AG09319 (cell line): ENCODE data around the gene MNT.

Experiments used
- DNase-seq: peaks from one replicate; pipeline ENCODE4 v3.0.0-alpha.2; 2010; ENCODE audit warnings: low read depth; ENCODE audit errors: extremely low read depth
- CTCF ChIP-seq: IDR thresholded peaks from 2 replicates; pipeline ENCODE4 v1.5.1; 2011; ENCODE audit warnings: low read depth, mild to moderate bottlenecking, inconsistent platforms, low read length, moderate library complexity

The MNT gene

GRCh38 chr17:2405247-2405926 lies 4.5 kb upstream of the MNT start:
- TF ChIP-seq CTCF, result no peak
- no peak for DNase-seq

GRCh38 chr17:2403044-2403443 lies 2.2 kb upstream of the MNT start:
- TF ChIP-seq CTCF, result no peak
- DNase-seq, result no peak

- no peak for TF ChIP-seq CTCF
- DNase-seq, result no peak
Measured at GRCh38 chr17:2402544-2402943, 1.7 kb upstream of the MNT start.

- DNase-seq, result peak; percentile 99
- TF ChIP-seq CTCF, result no peak
Measured at GRCh38 chr17:2401426-2402221, 764 bp upstream of the MNT start.

GRCh38 chr17:2400474-2400866 lies 390 bp downstream of the MNT start:
- no peak for TF ChIP-seq CTCF
- DNase-seq, result no peak

GRCh38 chr17:2399572-2400473 lies 1.0 kb downstream of the MNT start:
- TF ChIP-seq CTCF, result peak; percentile 8; the same call in 1 of the 2 replicates
- peak; percentile 97 for DNase-seq
